Measurements from ENCODE around the gene SORCS2.
"Not testable (repeated sequence)": the region's sequence is repeated elsewhere in the genome, so short reads cannot be mapped to it uniquely, and the experiment has no call there.

Gene SORCS2

GRCh38 chr4:7577361-7578039, 385.2 kb downstream of the SORCS2 start:
- not testable (repeated sequence) for DNase-seq (ENCODE audit: low read depth, low spot score)

GRCh38 chr4:7581477-7581876, 389.1 kb downstream of the SORCS2 start:
- DNase-seq (ENCODE audit: low read depth, low spot score), result no peak

GRCh38 chr4:7582313-7583097, 390.2 kb downstream of the SORCS2 start:
- DNase-seq (ENCODE audit: low read depth, low spot score), result no peak

GRCh38 chr4:7584098-7584497, 391.8 kb downstream of the SORCS2 start:
- no peak for DNase-seq (ENCODE audit: low read depth, low spot score)

- no peak for DNase-seq (ENCODE audit: low read depth, low spot score)
These were observed 392.3 kb downstream of the SORCS2 start for GRCh38 chr4:7584606-7585159.

GRCh38 chr4:7585768-7586167, 393.4 kb downstream of the SORCS2 start:
- no peak for DNase-seq (ENCODE audit: low read depth, low spot score)

GRCh38 chr4:7587433-7588405, 395.4 kb downstream of the SORCS2 start:
- DNase-seq (ENCODE audit: low read depth, low spot score), result no peak

- no peak for DNase-seq (ENCODE audit: low read depth, low spot score)
These were observed 397.9 kb downstream of the SORCS2 start for GRCh38 chr4:7590189-7590588.

GRCh38 chr4:7590899-7591298, 398.6 kb downstream of the SORCS2 start:
- no peak for DNase-seq (ENCODE audit: low read depth, low spot score)

GRCh38 chr4:7591409-7592053, 399.2 kb downstream of the SORCS2 start:
- DNase-seq (ENCODE audit: low read depth, low spot score), result no peak

GRCh38 chr4:7593646-7594412, 401.5 kb downstream of the SORCS2 start:
- DNase-seq (ENCODE audit: low read depth, low spot score), result no peak

- no peak for DNase-seq (ENCODE audit: low read depth, low spot score)
These were observed 403.7 kb downstream of the SORCS2 start for GRCh38 chr4:7595934-7596461.

- no peak for DNase-seq (ENCODE audit: low read depth, low spot score)
These were observed 404.7 kb downstream of the SORCS2 start for GRCh38 chr4:7596918-7597606.

GRCh38 chr4:7598939-7599790, 406.8 kb downstream of the SORCS2 start:
- no peak for DNase-seq (ENCODE audit: low read depth, low spot score)

GRCh38 chr4:7600247-7600646, 407.9 kb downstream of the SORCS2 start:
- DNase-seq (ENCODE audit: low read depth, low spot score), result no peak

GRCh38 chr4:7602166-7602565, 409.8 kb downstream of the SORCS2 start:
- not testable (repeated sequence) for DNase-seq (ENCODE audit: low read depth, low spot score)

GRCh38 chr4:7607156-7607910, 415.0 kb downstream of the SORCS2 start:
- DNase-seq (ENCODE audit: low read depth, low spot score), result no peak

- DNase-seq (ENCODE audit: low read depth, low spot score), result no peak
These were observed 415.7 kb downstream of the SORCS2 start for GRCh38 chr4:7608046-7608445.

Data from smooth muscle cell of the brain vasculature (primary cell).